HFFc6 (cell line): ENCODE results near the gene CBFB. TPM values are rescaled to one million over a fixed set of nuclear protein-coding genes. Genes with fewer than 3 reads are reported as not detected.

Source experiments
- DNase-seq: peaks from one replicate; pipeline ENCODE4 v3.0.0-alpha.2; 2018
- H3K27ac Mint-ChIP-seq: 2 replicates; pipeline ENCODE4 v1.8.0; 2020; ENCODE audit warnings: mild to moderate bottlenecking, mixed read lengths
- H3K27me3 Mint-ChIP-seq: 2 replicates; pipeline ENCODE4 v1.8.0; 2021; ENCODE audit warnings: mild to moderate bottlenecking, moderate library complexity, mixed read lengths; ENCODE audit not compliant: insufficient read depth
- H3K36me3 Mint-ChIP-seq: 2 replicates; pipeline ENCODE4 v1.8.0; 2021; ENCODE audit warnings: low read depth, mixed read lengths
- H3K4me1 Mint-ChIP-seq: 2 replicates; pipeline ENCODE4 v1.8.0; 2020; ENCODE audit warnings: low read depth, mixed read lengths
- H3K4me3 Mint-ChIP-seq: 2 replicates; pipeline ENCODE4 v1.8.0; 2020; ENCODE audit warnings: mild to moderate bottlenecking, moderate library complexity, mixed read lengths
- H3K9me3 Mint-ChIP-seq: 2 replicates; pipeline ENCODE4 v1.8.0; 2020; ENCODE audit warnings: mild to moderate bottlenecking, mixed read lengths
- total RNA-seq, 6 experiments: library from RNA; stranded (reverse); fragmentation: NEBNext Ultra II Directional; extraction: Animal tissue kit (Norgen Biotek cat#: 25700); gene quantifications; 2 replicates in 1 of 6; 3 replicates in 5 of 6; pipeline ENCODE4 v1.2.3, GENCODE V29; 2021
- TF ChIP-seq, protein P1 (sequence below): fragments of 200-600 bp; sonication (generic); IDR thresholded peaks from 2 replicates; pipeline ENCODE4 v1.5.0; 2021; ENCODE audit warnings: antibody characterized with exemption, mild to moderate bottlenecking

CBFB gene
- total RNA-seq, 6 experiments from 2014 or later, result 55.2 to 84.4 (median 69.5) TPM

DNA sequence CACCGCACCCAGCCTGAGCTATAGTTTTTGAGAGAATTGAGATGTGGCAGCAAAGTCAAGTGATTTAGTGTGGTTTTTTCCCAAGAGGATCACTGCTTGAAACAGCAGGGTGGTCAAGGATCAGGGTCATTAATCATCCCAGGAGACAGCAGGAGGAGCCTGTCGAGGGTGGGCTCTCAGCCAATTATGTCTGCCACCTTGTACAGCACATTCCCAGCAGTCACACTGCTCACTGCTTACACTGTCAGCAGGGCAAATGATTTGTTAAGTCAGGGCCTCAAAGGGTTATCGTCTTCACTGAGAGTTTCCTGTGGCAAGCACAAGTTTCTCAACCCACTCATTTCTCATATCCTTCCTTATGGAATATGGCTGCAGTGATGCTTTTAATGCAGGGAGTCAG is 108.7 kb downstream of the CBFB start:
- H3K36me3 Mint-ChIP-seq, result peaks cover 24% of the 10 kb centered on the region
- TF ChIP-seq, protein P1, sequence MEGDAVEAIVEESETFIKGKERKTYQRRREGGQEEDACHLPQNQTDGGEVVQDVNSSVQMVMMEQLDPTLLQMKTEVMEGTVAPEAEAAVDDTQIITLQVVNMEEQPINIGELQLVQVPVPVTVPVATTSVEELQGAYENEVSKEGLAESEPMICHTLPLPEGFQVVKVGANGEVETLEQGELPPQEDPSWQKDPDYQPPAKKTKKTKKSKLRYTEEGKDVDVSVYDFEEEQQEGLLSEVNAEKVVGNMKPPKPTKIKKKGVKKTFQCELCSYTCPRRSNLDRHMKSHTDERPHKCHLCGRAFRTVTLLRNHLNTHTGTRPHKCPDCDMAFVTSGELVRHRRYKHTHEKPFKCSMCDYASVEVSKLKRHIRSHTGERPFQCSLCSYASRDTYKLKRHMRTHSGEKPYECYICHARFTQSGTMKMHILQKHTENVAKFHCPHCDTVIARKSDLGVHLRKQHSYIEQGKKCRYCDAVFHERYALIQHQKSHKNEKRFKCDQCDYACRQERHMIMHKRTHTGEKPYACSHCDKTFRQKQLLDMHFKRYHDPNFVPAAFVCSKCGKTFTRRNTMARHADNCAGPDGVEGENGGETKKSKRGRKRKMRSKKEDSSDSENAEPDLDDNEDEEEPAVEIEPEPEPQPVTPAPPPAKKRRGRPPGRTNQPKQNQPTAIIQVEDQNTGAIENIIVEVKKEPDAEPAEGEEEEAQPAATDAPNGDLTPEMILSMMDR, result no peak
- H3K4me1 Mint-ChIP-seq, result no peaks in the 10 kb centered on the region
- no peak for DNase-seq
- H3K4me3 Mint-ChIP-seq, result no peak overlapping the region
- no peaks in the 10 kb centered on the region for H3K9me3 Mint-ChIP-seq
- H3K27ac Mint-ChIP-seq, result no peak overlapping the region
- no peaks in the 10 kb centered on the region; the same call in 1 of the 2 replicates for H3K27me3 Mint-ChIP-seq

DNA sequence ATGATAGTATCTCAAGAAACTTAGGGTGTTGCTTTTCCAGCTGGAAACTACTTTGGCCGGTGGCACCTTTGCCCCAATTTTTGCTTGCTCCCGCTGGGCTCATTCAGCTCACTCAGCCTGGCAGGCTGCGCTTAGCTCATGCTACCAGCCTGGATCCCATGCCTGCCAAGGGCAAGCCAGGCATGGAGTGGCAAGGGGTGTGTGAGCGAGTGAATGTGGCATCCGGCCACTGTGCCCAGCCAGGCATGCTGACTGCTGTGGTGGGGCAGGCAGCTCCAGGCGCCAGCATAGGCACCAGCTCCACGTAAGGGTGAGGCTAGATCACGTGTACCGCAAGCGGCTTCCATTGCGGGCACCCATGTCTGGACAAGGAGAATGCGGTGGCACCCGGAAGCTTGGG is 112.4 kb downstream of the CBFB start:
- H3K4me1 Mint-ChIP-seq, result no peaks in the 10 kb centered on the region
- H3K27me3 Mint-ChIP-seq, result peaks cover 2% of the 10 kb centered on the region
- no peak for DNase-seq
- no peak overlapping the region for H3K27ac Mint-ChIP-seq
- H3K4me3 Mint-ChIP-seq, result no peak overlapping the region
- H3K36me3 Mint-ChIP-seq, result peaks cover 20% of the 10 kb centered on the region
- TF ChIP-seq, protein P1, result no peak
- no peaks in the 10 kb centered on the region for H3K9me3 Mint-ChIP-seq

DNA sequence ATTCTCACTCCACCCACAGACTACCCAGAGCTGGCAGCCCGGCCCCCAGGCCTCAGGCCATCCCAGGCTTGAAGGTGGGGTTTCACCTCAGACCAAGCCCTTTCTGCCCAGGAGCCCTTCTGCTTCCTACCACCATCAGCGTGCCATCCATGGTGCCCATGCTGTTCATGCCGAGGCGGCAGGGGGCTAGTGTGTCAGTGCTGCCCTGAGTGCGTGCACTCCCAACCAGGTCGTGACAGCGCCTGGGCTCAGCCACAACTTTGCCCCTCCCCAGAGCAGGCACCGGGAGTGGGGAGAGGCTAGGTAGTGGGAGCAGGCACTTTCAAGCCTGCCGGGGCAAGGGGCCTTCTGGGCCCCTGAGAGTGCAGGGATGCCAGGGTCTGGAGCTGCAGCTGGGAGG is 113.4 kb downstream of the CBFB start:
- Mint-ChIP-seq H3K9me3 (no peaks in the 10 kb centered on the region), H3K4me3 (no peak overlapping the region), H3K27ac (no peak overlapping the region), H3K27me3 (peaks cover 2% of the 10 kb centered on the region), H3K4me1 (no peaks in the 10 kb centered on the region), H3K36me3 (peaks cover 20% of the 10 kb centered on the region)
- TF ChIP-seq, protein P1, result no peak
- DNase-seq, result no peak

DNA sequence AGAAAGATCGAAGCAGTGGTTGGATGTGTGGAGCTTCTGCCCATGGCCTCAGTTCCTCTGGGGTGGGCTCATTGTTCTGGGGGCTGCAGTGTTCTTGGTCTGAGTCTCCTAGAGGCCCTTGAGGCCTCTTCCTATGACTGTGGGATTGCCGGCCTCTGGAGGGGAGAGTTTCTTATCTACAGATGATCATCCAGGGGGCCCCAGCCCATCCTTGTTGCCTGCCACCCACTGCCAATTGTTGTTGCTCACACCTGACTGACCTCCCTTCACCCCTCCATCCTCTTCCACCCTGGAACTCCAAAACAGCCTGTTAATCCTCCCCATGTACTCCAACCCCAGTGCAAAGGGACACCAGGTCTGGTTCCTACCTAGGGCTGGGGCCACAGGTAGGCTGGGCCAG is 116.0 kb downstream of the CBFB start:
- Mint-ChIP-seq H3K4me3 (no peak overlapping the region), H3K36me3 (peaks cover 28% of the 10 kb centered on the region), H3K27ac (no peak overlapping the region), H3K9me3 (no peaks in the 10 kb centered on the region), H3K4me1 (peaks cover 13% of the 10 kb centered on the region), H3K27me3 (peaks cover 5% of the 10 kb centered on the region)
- DNase-seq, result no peak
- TF ChIP-seq, protein P1, result no peak

DNA sequence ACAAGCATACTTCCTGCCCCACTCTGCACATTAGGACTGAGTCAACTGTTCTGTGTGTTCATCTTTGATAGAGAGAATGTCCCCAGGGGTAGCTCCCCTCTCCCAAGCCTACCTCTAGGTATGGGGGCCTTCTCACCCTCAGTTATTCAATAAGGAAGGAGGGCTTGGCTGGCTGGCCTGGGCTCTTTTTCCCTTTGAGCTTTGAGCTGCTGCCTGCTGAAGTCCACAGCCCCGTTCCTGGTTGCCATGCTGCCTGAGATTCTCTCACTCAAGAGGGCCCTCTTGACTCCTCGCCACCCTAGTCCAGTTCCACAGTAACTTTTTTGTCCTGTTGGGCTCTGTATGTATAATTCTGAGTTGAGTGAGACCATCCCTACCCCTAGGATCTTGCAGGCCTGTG is 116.8 kb downstream of the CBFB start:
- DNase-seq, result no peak
- Mint-ChIP-seq H3K36me3 (peaks cover 23% of the 10 kb centered on the region), H3K27me3 (peaks cover 5% of the 10 kb centered on the region), H3K4me3 (no peak overlapping the region), H3K9me3 (no peaks in the 10 kb centered on the region), H3K4me1 (peaks cover 13% of the 10 kb centered on the region), H3K27ac (peak overlapping the region; percentile 28)
- TF ChIP-seq, protein P1, result no peak
